Gastrocnemius medialis (tissue), 4 donors: Measurements from ENCODE around the gene CSHL1. TPM values are rescaled to one million over a fixed set of nuclear protein-coding genes. Genes with fewer than 3 reads are reported as not detected.

ENCODE experiments used
- ATAC-seq, 2 donors: fragments of 150-250 bp; one replicate each; pipeline ENCODE4 v1.9.1; 2016
- DNase-seq, 2 donors: peaks; one replicate each; pipeline ENCODE4 v3.0.0-alpha.2; 2019
- H3K27ac ChIP-seq, 4 donors: fragments of 200-600 bp; sonication (generic); 1 replicate in 1 of 4; 2 replicates in 3 of 4; pipeline ENCODE4 v1.5.1; 2016 to 2018; ENCODE audit warnings: mild to moderate bottlenecking in 2 of 4, moderate library complexity in 1 of 4
- H3K27me3 ChIP-seq, 3 donors: fragments of 200-600 bp; sonication (generic) in 2 of 3; 1 replicate in 1 of 3; 2 replicates in 2 of 3; pipeline versions ENCODE4 v1.5.1 to v1.6.0; 2016 to 2019; ENCODE audit warnings: mild to moderate bottlenecking in 1 of 3, moderate library complexity in 1 of 3
- H3K36me3 ChIP-seq, 2 donors: fragments of 200-600 bp; sonication (generic) in 1 of 2; one replicate each; pipeline ENCODE4 v1.5.1; 2017 to 2018
- H3K4me1 ChIP-seq, 2 donors: fragments of 200-600 bp; sonication (generic) in 1 of 2; one replicate each; pipeline ENCODE4 v1.5.1; 2016 to 2017; ENCODE audit warnings: mild to moderate bottlenecking in 2 of 2
- H3K4me3 ChIP-seq, 4 donors: fragments of 200-600 bp; sonication (generic) in 3 of 4; 1 replicate in 1 of 4; 2 replicates in 3 of 4; pipeline ENCODE4 v1.5.1; 2016 to 2019; ENCODE audit warnings: mild to moderate bottlenecking in 2 of 4
- H3K9me3 ChIP-seq, 3 donors: fragments of 200-600 bp; sonication (generic) in 2 of 3; 1 replicate in 1 of 3; 2 replicates in 2 of 3; pipeline ENCODE4 v1.5.1; 2016 to 2019
- POLR2A ChIP-seq, 2 donors: fragments of 450-650 bp; IDR thresholded peaks; one replicate each; pipeline ENCODE4 v1.6.1; 2017; ENCODE audit warnings: antibody characterized with exemption in 2 of 2, mild to moderate bottlenecking in 2 of 2, moderate library complexity in 2 of 2
- in situ Hi-C, 4 donors: fragments of 200-750 bp; cut with MboI; loops; one replicate each; pipeline versions ENCODE4 v1.15.0 to v1.8.0; 2017; ENCODE audit warnings: low sequenced_read_pairs in 4 of 4
- intact Hi-C: fragments of 100-400 bp; cut with DNase I; formaldehyde crosslinking; loops from one replicate; pipeline ENCODE4 v1.15.1; 2023; ENCODE audit warnings: low total_unique reads
- total RNA-seq, 4 donors: library from RNA; depleted of rRNA; stranded (reverse); fragments of >200 nt; gene quantifications; one replicate each; pipeline versions ENCODE4 v1.1.0 to v1.2.3, GENCODE V29; 2016
- TF ChIP-seq, protein P1 (sequence below), 5 experiments: fragments of 450-650 bp in 3 of 5; fragments of 200-600 bp in 2 of 5; sonication (generic) in 2 of 5; IDR thresholded peaks in 4 of 5; conservative IDR thresholded peaks in 1 of 5; 1 replicate in 4 of 5; 2 replicates in 1 of 5; pipeline ENCODE4 v1.5.1; 2016 to 2019; ENCODE audit warnings: antibody characterized with exemption in 5 of 5, mild to moderate bottlenecking in 3 of 5, moderate library complexity in 3 of 5

Gene CSHL1
- total RNA-seq, 4 donors from 2014 or later = not detected

DNA sequence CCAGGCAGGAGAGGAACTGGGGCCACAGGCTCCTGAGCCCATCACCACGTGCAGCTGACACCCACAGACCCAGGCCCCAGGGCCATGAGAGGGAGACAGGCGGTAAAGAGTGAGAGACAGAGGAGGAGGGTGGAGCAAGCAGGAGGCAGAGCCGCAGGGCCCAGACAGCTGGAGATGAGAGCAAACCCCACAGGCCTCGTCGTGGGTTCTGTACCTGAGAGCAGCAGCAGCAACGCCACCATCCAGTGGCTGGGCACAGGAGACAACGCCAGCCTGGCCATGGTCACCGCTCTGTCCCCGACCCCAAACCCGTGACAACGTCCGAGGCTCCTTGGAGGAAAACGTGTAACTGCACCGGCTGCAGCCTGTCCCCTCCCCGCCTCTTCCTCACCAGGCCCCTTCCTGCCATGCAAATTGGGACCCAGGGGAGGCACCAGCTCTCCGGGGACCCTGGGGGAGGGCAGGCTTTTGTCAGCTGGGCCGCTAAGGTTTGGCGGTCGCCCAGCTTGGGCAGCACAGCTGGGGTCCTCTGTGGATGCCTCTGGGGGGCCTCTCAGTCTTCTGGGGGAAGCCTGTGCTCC, 21.0 kb upstream of the CSHL1 start, which contains the start of gene CD79B:
CD79B (minus strand) TSS at position 351 of the 581 bp plus-strand sequence; CDS start at position 281, 70 bp downstream.
- intact Hi-C loops = no loop called here
- peaks cover 13 to 21% of the 10 kb centered on the region in 2 donors for H3K4me1 ChIP-seq
- DNase-seq = no peak
- TF ChIP-seq, protein P1, sequence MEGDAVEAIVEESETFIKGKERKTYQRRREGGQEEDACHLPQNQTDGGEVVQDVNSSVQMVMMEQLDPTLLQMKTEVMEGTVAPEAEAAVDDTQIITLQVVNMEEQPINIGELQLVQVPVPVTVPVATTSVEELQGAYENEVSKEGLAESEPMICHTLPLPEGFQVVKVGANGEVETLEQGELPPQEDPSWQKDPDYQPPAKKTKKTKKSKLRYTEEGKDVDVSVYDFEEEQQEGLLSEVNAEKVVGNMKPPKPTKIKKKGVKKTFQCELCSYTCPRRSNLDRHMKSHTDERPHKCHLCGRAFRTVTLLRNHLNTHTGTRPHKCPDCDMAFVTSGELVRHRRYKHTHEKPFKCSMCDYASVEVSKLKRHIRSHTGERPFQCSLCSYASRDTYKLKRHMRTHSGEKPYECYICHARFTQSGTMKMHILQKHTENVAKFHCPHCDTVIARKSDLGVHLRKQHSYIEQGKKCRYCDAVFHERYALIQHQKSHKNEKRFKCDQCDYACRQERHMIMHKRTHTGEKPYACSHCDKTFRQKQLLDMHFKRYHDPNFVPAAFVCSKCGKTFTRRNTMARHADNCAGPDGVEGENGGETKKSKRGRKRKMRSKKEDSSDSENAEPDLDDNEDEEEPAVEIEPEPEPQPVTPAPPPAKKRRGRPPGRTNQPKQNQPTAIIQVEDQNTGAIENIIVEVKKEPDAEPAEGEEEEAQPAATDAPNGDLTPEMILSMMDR (IDR thresholded peaks at IDR 0.05 in 4 of 5, conservative IDR thresholded peaks at IDR 0.05 in 1 of 5) = no peak
- TF ChIP-seq POLR2A (IDR thresholded peaks at IDR 0.05) = no peak
- no peak for ATAC-seq
- peak within 1 kb of the TSS; percentile 59 to 72 (median 66) for H3K27ac ChIP-seq
- no peaks in the 10 kb centered on the region for H3K27me3 ChIP-seq
- H3K36me3 ChIP-seq = no peaks in the 10 kb centered on the region
- peak within 1 kb of the TSS in 3 of 4 donors; percentile 17 to 38 (median 27) for H3K4me3 ChIP-seq
- no peaks in the 10 kb centered on the region for H3K9me3 ChIP-seq
- in situ Hi-C loops = no loop called here

DNA sequence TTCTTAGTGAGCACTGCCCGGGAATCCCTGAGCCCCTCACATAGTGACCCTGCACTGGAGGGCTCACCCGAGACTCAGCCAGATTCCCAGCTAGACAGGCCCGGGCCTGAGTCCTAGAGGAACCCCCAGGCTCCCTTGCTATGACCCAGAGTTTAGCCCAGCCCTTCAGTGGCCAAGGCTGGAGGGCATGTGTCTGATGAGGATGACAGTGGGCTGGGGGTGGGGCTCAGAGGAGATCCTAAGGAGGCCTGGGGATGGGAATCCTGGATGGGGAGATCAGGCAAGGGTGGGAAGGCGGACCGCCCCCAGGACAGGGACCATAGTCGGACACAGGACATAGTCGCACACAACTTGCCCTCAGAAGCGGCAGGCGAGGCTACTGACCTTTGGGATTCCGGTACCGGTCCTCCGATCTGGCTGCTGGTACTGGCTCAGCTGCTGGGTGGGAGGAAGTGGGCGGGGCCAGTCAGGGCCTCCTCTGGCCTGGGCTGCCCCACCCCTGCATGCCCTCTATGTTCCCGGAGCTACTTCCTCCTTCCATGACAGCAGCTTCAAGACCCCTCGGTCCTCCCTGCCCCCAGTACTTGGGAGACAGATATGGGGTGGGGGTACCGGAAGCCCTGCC, 20.0 kb upstream of the CSHL1 start:
- DNase-seq (no peak), ATAC-seq (peak; percentile 10 to 21)
- in situ Hi-C loops (no loop called here), intact Hi-C loops (no loop called here)
- H3K27me3 ChIP-seq = no peaks in the 10 kb centered on the region
- H3K9me3 ChIP-seq = no peaks in the 10 kb centered on the region
- H3K27ac ChIP-seq = peak overlapping the region; percentile 59 to 72 (median 66)
- peak overlapping the region in 2 of 4 donors; percentile 27 to 38 for H3K4me3 ChIP-seq
- H3K36me3 ChIP-seq = no peaks in the 10 kb centered on the region
- TF ChIP-seq, protein P1 (IDR thresholded peaks at IDR 0.05 in 4 of 5, conservative IDR thresholded peaks at IDR 0.05 in 1 of 5) = no peak
- no peak for TF ChIP-seq POLR2A (IDR thresholded peaks at IDR 0.05)
- peaks cover 13 to 21% of the 10 kb centered on the region in 2 donors for H3K4me1 ChIP-seq

GRCh38 chr17:63929860-63930766, 19.1 kb upstream of the CSHL1 start:
- H3K9me3 ChIP-seq = no peaks in the 10 kb centered on the region
- H3K27ac ChIP-seq = peak overlapping the region; percentile 45 to 72 (median 66)
- no peak overlapping the region for H3K4me3 ChIP-seq
- H3K4me1 ChIP-seq = peaks cover 13 to 21% of the 10 kb centered on the region in 2 donors
- no peaks in the 10 kb centered on the region for H3K27me3 ChIP-seq
- ATAC-seq (peak; percentile 35 to 38), DNase-seq (no peak)
- in situ Hi-C loops = loop anchor here in 2 of 4 donors (10.0 kb wide), 2 partner anchors 85 to 95 kb away; partner anchors contain the start of gene ICAM2 (in 1 of the 2)
- intact Hi-C loops = no loop called here
- no peak for TF ChIP-seq POLR2A (IDR thresholded peaks at IDR 0.05)
- TF ChIP-seq, protein P1 (IDR thresholded peaks at IDR 0.05 in 4 of 5, conservative IDR thresholded peaks at IDR 0.05 in 1 of 5) = no peak
- no peaks in the 10 kb centered on the region for H3K36me3 ChIP-seq

DNA sequence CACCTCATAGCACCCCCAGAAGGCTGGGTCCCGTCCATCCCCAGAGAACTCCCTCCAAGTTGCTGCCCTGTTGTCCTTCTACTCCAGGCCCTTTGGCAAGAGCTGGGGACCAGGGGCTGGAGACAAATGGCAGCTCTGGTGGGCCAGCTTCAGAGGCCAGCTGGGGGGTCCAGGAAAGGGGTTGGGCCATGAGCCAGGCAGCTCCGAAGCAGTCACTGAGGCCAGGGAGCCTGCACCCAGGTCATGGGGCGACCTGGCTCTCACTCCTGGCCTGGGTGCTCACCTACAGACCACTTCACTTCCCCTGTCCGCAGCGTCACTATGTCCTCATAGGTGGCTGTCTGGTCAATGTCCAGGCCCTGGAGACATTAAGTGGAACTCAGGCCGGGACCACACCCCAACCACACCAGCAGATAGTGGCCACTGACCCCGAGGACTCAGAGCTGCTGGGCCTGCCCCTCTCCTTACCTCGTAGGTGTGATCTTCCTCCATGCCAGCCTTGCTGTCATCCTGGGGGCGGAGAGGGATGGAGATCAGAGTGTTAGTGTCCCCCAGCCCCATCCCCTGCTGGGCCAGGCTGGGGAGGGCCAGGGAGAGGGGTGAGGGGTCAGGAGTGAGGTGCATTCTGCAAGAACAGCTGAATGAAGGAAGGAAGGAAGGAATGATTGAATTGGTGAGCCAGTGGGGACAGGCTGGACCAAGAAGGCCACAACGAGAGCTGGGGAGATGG, 18.1 kb upstream of the CSHL1 start:
- ATAC-seq (no peak), DNase-seq (no peak)
- in situ Hi-C loops = loop anchor here in 2 of 4 donors (10.0 kb wide), 2 partner anchors 86 to 96 kb away; partner anchors contain the start of gene ICAM2 (in 1 of the 2)
- H3K9me3 ChIP-seq = no peaks in the 10 kb centered on the region
- H3K36me3 ChIP-seq = no peaks in the 10 kb centered on the region
- TF ChIP-seq, protein P1 (IDR thresholded peaks at IDR 0.05 in 4 of 5, conservative IDR thresholded peaks at IDR 0.05 in 1 of 5) = no peak
- no peak for TF ChIP-seq POLR2A (IDR thresholded peaks at IDR 0.05)
- intact Hi-C loops = no loop called here
- H3K4me1 ChIP-seq = peaks cover 13 to 21% of the 10 kb centered on the region in 2 donors
- no peaks in the 10 kb centered on the region for H3K27me3 ChIP-seq
- H3K4me3 ChIP-seq = no peak overlapping the region
- no peak overlapping the region for H3K27ac ChIP-seq
